LNCaP clone FGC (cell line): Measurements from ENCODE around the gene TIMM17A.
"Not testable (repeated sequence)": the region's sequence is repeated elsewhere in the genome, so short reads cannot be mapped to it uniquely, and the experiment has no call there.

Experiments
- DNase-seq: peaks from one replicate; pipeline ENCODE4 v3.0.0-alpha.2; 2011; ENCODE audit warnings: low read depth
- H3K4me3 ChIP-seq: 2 replicates; pipeline ENCODE4 v1.5.1; 2011; ENCODE audit warnings: mild to moderate bottlenecking, low read depth, low read length, control low read depth
- CTCF ChIP-seq: IDR thresholded peaks from 2 replicates; pipeline ENCODE4 v1.5.1; 2012; ENCODE audit warnings: mild to moderate bottlenecking; ENCODE audit not compliant: control insufficient read depth, insufficient read depth; ENCODE audit errors: extremely low read depth

Gene TIMM17A

GRCh38 chr1:201958348-201958747 lies 3.0 kb downstream of the TIMM17A start:
- no peak for DNase-seq
- H3K4me3 ChIP-seq, result no peak overlapping the region
- TF ChIP-seq CTCF, result no peak

GRCh38 chr1:201962382-201962781 lies 7.1 kb downstream of the TIMM17A start:
- H3K4me3 ChIP-seq, DNase-seq: not testable (repeated sequence)

GRCh38 chr1:201964261-201964660 lies 9.0 kb downstream of the TIMM17A start:
- no peak overlapping the region for H3K4me3 ChIP-seq
- DNase-seq, result no peak
- TF ChIP-seq CTCF, result no peak

GRCh38 chr1:201966171-201966570 lies 10.9 kb downstream of the TIMM17A start:
- DNase-seq, result no peak
- no peak overlapping the region for H3K4me3 ChIP-seq

GRCh38 chr1:201968202-201968925 lies 13.1 kb downstream of the TIMM17A start:
- no peak for DNase-seq
- no peak for TF ChIP-seq CTCF
- no peak overlapping the region for H3K4me3 ChIP-seq

More at GRCh38 chr1:201966171-201966570, 10.9 kb downstream of the TIMM17A start:
- no peak for TF ChIP-seq CTCF

GRCh38 chr1:201970334-201971159 lies 15.2 kb downstream of the TIMM17A start:
- no peak for TF ChIP-seq CTCF
- H3K4me3 ChIP-seq, result no peak overlapping the region
- no peak for DNase-seq

- H3K4me3 ChIP-seq, result peak overlapping the region; percentile 76
- TF ChIP-seq CTCF, result no peak
- no peak for DNase-seq
These were observed 26.8 kb downstream of the TIMM17A start for GRCh38 chr1:201982082-201982622.
